GM12864 (cell line): ENCODE measurements around the gene EFCAB6.

ENCODE experiments used
- DNase-seq: peaks from one replicate; pipeline ENCODE4 v3.0.0-alpha.2; 2011; ENCODE audit warnings: low read depth
- H3K4me3 ChIP-seq: 2 replicates; pipeline ENCODE4 v1.5.1; 2011; ENCODE audit warnings: mild to moderate bottlenecking, low read depth, low read length, control low read depth
- TF ChIP-seq, protein P1 (sequence below): IDR thresholded peaks from 2 replicates; pipeline ENCODE4 v1.5.1; 2011; ENCODE audit warnings: low read depth, mild to moderate bottlenecking, moderate library complexity, low read length, control low read depth, inconsistent platforms; ENCODE audit errors: missing control alignments

The EFCAB6 gene

DNA sequence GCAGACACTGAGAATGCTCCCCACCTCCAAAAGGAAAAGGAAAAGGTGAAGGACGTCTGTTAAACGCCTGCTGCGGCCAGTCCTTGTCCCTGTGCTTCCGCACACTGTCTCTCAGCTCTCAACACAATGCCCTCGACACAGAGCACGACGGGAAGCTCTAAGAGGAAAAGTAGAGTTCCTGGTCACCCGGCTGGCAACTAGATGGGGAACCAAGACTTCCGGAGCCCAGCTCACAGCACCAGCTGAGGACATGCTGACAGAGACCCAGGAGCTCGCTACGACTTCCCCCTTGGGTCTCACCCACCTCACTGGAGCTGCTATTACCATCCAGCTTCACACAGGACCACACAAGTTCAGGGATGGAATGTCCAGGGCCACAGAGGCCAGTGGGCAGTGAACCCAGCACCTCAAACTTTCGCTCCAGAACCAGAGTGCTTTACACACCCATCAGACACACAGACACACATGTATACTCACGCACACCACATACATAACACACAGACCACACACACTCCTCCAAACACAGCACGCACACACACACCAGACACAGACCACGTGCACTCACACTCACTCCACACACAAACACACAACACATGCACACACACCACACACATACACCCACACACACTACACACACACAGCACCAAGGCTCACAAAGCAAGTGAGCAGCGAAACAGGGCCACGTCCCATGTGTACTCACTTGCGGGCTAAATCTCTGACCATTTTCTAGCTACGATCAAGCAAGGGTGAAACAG, 40.6 kb upstream of the EFCAB6 start:
- TF ChIP-seq, protein P1, sequence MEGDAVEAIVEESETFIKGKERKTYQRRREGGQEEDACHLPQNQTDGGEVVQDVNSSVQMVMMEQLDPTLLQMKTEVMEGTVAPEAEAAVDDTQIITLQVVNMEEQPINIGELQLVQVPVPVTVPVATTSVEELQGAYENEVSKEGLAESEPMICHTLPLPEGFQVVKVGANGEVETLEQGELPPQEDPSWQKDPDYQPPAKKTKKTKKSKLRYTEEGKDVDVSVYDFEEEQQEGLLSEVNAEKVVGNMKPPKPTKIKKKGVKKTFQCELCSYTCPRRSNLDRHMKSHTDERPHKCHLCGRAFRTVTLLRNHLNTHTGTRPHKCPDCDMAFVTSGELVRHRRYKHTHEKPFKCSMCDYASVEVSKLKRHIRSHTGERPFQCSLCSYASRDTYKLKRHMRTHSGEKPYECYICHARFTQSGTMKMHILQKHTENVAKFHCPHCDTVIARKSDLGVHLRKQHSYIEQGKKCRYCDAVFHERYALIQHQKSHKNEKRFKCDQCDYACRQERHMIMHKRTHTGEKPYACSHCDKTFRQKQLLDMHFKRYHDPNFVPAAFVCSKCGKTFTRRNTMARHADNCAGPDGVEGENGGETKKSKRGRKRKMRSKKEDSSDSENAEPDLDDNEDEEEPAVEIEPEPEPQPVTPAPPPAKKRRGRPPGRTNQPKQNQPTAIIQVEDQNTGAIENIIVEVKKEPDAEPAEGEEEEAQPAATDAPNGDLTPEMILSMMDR = no peak
- no peak for DNase-seq
- H3K4me3 ChIP-seq = no peak overlapping the region

DNA sequence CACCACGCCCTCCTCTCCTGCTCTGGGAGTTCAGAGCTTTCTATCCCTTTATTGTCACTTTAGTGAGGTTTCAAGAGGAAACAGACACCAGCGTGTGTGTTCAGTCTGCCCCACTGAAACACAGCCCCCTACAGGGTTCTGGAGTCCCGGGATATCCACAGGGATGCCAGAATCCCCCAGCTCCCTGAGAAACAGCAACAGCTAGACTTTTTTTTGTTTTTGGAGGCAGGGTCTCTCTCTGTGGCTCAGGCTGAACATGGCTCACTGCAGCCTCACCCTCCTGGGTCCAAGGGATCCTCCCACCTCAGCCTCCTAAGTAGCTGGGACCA, 39.8 kb upstream of the EFCAB6 start:
- TF ChIP-seq, protein P1 = no peak
- H3K4me3 ChIP-seq = no peak overlapping the region
- DNase-seq = no peak

DNA sequence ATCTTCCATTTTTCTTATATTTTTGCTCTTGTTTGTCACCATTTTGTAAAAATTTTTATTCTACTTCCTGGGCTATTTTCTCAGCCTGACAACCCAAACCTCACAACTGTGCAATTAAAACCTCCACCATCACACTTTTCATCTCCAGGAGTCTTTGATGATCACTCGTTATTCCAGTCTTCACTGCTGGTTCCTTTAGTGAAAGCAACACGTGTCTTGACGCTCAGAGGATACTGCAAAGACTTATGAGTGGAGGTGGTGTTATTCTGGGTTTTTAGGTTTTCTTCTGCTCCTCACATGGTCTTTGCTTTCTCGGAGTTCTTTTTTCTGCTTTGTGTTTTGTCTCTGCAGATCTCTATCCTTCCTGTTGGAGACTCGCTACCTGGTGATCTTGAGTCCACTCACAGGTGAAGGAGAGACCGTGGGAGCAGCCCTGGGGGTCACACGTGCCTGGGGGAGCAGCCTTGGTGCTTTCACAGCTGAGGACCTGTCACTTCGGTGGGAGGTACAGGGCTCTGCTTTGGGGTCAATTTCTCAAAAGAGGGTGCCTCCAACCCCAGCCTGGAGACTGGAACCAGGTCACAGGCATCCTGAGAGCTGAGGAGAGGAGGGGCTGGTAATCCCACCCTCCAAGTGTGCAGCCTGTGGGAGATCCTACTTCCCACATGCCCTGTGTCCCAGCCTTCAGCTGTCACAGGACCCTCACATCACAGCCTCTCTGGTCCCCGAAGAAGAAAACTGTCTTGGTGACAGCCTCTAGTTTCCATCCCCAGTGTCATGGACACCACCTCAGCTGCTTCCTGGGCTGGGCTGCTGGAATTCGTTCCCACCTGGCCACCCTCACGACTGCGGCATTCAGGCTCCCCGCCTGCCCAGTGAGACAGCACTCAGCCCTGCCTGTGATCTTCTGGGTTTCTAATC, 39.2 kb upstream of the EFCAB6 start:
- TF ChIP-seq, protein P1 = no peak
- no peak overlapping the region for H3K4me3 ChIP-seq
- DNase-seq = no peak

DNA sequence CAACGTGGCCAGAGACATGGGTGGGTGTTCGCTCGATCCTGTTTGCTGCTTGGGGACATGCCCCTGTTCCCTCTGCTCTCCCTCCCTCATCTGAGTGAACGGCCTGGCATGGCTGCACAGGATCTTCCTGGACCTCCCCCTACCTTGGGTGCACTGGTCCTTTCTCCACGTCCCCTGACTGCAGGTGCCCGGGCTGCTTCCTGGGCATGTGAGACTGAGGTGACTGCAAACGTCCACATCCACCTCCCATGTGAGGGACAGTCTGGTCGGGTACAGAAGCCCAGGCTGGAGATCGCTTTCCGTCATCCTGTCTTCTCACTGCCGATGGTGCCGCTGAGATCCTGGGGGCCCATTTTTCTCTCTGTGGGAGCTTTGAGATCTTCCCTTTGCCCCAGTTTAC, 38.4 kb upstream of the EFCAB6 start:
- no peak for DNase-seq
- H3K4me3 ChIP-seq = no peak overlapping the region
- TF ChIP-seq, protein P1 = no peak

DNA sequence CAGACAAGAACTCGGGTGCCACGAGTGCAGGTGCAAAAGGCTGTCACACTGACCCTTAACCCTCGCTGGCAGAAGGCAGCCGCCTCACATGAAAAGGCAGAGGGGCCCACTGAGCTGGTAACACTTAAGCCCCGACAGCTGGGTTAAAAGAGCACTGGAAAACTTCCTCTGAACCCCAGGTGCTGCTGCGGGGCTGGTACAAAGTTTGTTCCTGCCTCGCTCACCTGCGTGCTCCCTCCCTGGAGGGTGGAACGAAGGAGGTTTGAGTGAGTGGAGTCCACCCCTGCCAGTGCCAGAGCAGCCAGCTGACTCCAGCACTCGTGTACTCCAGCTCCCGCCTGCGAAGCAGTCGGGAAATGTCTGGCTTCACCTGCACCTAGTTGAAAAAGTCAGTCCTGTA, 37.6 kb upstream of the EFCAB6 start:
- H3K4me3 ChIP-seq = no peak overlapping the region
- no peak for DNase-seq
- TF ChIP-seq, protein P1 = no peak

DNA sequence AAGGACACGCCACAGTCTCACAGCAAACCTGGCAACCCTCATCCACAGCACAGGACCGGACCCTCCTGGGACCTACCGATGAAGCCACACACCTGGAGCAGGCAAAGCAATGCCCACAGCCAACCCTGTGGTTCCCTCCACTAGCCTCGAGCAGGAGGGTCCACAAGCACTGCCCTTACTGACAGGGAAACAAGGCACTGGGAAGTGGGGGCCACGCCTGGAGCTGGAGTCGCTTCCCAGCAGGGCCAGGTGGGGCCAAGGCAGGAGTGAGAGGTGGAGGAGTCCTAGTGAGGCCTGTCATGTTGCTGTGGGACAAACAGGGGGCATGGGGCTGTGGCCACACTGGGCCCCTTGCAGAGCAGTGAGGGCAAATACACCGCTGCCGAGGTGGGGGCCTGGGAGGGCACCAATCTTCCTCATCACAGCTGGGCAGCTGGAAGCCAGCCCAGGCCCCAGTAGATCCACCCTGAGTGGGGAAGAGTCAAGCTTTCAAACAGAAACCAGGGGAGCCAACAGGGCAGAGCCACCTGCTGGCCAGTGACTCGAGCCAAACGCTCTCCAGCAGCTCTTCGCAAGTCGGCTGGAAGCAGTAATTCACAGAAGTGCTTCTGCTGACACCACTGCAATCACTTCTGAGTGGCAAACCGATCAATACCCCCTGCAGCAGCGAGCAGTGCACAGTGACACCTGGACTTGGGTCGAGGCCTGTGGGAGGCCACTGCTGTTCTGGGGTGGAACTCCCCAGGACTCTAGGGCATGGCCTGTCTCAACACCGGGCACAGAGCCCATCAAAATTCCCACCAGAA, 36.5 kb upstream of the EFCAB6 start:
- DNase-seq = no peak
- TF ChIP-seq, protein P1 = peak; percentile 10
- no peak overlapping the region for H3K4me3 ChIP-seq
